Fibroblast of lung (primary cell): ENCODE results near the gene GHRH.

Experiments used
- EZH2 ChIP-seq: IDR thresholded peaks from 2 replicates; pipeline ENCODE4 v1.5.1; 2012; ENCODE audit warnings: low read length, control low read depth, mild to moderate bottlenecking; ENCODE audit errors: missing control alignments
- TF ChIP-seq, protein P1 (sequence below), 2 donors: IDR thresholded peaks in 1 of 2; conservative IDR thresholded peaks in 1 of 2; 1 replicate in 1 of 2; 2 replicates in 1 of 2; pipeline ENCODE4 v1.5.1; 2011 to 2012; ENCODE audit warnings: low read length in 2 of 2, control low read depth in 1 of 2, inconsistent platforms in 1 of 2, low read depth in 1 of 2, mild to moderate bottlenecking in 1 of 2

DNA sequence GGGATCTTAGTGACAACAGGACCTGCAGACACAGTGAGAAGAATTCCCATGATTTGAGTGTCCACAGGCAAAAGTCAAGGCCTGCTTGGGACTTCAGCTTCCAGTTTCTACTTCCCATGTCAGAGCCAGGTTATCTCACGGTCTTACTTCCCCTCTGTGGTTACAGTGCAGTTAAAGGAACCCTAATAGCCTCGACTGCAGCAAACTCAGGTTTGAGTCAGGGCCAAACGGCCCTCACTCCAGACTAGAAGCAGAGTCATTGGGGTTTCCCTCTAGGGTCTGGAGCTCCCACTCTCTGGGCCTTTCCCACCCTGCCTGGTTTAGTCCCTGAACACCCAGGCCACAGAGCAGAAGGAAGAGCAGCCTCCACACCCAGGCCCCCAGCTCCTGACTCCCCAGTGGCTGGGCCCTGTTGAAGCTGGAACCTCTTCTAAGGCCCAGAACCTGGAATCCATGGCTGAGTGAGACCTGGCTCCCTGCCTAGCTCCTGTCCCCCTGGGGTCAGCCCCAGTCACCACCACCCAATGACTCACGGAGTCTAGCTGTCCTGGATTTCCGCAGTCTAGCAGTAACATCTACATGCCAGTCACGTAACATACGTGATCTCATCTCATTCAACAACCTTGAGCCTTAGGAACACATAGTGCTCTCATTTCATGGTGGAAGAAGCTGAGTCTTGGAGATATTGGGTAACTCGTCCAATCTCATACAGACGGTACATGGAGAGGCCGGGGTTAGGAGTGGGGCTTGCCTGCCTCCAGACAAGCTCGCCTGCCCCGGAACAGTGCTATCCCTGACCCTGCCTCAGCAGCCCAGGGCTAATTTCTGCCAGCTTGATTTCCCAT is 9.2 kb upstream of the GHRH start:
- TF ChIP-seq, protein P1, sequence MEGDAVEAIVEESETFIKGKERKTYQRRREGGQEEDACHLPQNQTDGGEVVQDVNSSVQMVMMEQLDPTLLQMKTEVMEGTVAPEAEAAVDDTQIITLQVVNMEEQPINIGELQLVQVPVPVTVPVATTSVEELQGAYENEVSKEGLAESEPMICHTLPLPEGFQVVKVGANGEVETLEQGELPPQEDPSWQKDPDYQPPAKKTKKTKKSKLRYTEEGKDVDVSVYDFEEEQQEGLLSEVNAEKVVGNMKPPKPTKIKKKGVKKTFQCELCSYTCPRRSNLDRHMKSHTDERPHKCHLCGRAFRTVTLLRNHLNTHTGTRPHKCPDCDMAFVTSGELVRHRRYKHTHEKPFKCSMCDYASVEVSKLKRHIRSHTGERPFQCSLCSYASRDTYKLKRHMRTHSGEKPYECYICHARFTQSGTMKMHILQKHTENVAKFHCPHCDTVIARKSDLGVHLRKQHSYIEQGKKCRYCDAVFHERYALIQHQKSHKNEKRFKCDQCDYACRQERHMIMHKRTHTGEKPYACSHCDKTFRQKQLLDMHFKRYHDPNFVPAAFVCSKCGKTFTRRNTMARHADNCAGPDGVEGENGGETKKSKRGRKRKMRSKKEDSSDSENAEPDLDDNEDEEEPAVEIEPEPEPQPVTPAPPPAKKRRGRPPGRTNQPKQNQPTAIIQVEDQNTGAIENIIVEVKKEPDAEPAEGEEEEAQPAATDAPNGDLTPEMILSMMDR (conservative IDR thresholded peaks at IDR 0.05 in 1 of 2, IDR thresholded peaks at IDR 0.05 in 1 of 2; ENCODE audit: low read depth in 1 of 2, low read length in 2 of 2): no peak
- no peak for TF ChIP-seq EZH2
